Immature natural killer cell (primary cell): ENCODE data around the gene NPTN. TPM values are rescaled to one million over a fixed set of nuclear protein-coding genes. Genes with fewer than 3 reads are reported as not detected.
"Not testable (repeated sequence)": the region's sequence is repeated elsewhere in the genome, so short reads cannot be mapped to it uniquely, and the experiment has no call there.

Source experiments
- DNase-seq, 3 donors: peaks; one replicate each; pipeline ENCODE4 v3.0.0; 2022; ENCODE audit warnings: mixed read lengths in 1 of 3
- H3K27ac Mint-ChIP-seq, 6 donors: one replicate each; pipeline ENCODE4 v1.8.0; 2020; ENCODE audit warnings: mixed read lengths in 6 of 6, mild to moderate bottlenecking in 5 of 6, inconsistent platforms in 4 of 6, moderate library complexity in 3 of 6
- H3K27me3 Mint-ChIP-seq, 3 donors: one replicate each; pipeline ENCODE4 v1.8.0; 2020 to 2021; ENCODE audit warnings: low read depth in 3 of 3, mild to moderate bottlenecking in 3 of 3, mixed read lengths in 3 of 3, moderate library complexity in 3 of 3, inconsistent platforms in 1 of 3
- H3K36me3 Mint-ChIP-seq, 3 donors: one replicate each; pipeline ENCODE4 v1.8.0; 2020; ENCODE audit warnings: mixed read lengths in 3 of 3, inconsistent platforms in 2 of 3, mild to moderate bottlenecking in 2 of 3
- H3K4me1 Mint-ChIP-seq, 2 donors: one replicate each; pipeline ENCODE4 v1.8.0; 2020; ENCODE audit warnings: inconsistent platforms in 2 of 2, mild to moderate bottlenecking in 2 of 2, mixed read lengths in 2 of 2, moderate library complexity in 1 of 2
- H3K4me3 Mint-ChIP-seq, 5 donors: one replicate each; pipeline ENCODE4 v1.8.0; 2020; ENCODE audit warnings: mild to moderate bottlenecking in 5 of 5, mixed read lengths in 5 of 5, inconsistent platforms in 3 of 5, moderate library complexity in 3 of 5
- H3K9me3 Mint-ChIP-seq, 6 donors: one replicate each; pipeline ENCODE4 v1.8.0; 2020; ENCODE audit warnings: mild to moderate bottlenecking in 6 of 6, mixed read lengths in 6 of 6, inconsistent platforms in 4 of 6, moderate library complexity in 3 of 6
- polyA plus RNA-seq, 3 donors: library from polyadenylated mRNA; unstranded; fragments of 300-500 nt; fragmentation: Illumina TruSeq; gene quantifications; one replicate each; pipeline ENCODE4 v1.2.3, GENCODE V29; 2021

The NPTN gene
- polyA plus RNA-seq, 3 donors from 2014 or later = 30.3 to 58.7 (median 41.6) TPM

DNA sequence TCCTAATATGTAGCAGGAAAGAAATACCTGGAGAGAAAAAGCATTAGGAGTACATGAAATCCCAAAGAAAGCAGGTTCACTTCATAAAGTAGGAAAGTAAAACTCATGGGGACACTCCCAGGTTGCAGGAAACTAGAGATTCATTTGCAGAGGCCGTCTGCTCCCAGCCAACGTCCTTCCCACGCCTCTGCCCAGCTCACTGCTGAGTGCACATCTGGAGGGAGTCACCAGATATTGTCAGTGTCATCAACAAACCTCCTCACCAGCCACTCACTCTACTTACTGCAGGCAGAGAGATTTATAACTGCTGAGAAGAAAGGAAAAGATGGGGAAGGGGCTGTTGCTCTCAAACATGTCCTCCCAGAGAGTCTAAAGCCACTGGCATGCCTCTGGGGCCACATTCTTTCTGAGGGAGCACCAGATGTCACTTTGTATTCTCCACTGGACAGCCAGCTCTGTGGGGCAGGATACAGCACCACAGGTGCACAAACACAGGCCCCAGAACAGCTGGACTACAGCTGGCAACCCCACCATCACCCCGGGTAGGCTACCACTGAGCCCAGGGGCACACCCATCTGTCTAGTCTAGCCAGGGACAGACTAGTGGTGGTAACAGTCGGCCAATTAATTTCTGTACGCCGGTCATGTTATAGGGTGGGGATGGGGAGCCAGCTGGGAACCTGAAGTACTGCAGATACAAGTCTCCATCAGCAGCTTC, 64.5 kb downstream of the NPTN start:
- Mint-ChIP-seq H3K27me3 (peaks cover 0 to 2% (median 0%) of the 10 kb centered on the region in 3 donors), H3K4me1 (peaks cover 0 to 10% of the 10 kb centered on the region in 2 donors), H3K36me3 (peaks cover 20 to 45% (median 21%) of the 10 kb centered on the region in 3 donors), H3K9me3 (no peaks in the 10 kb centered on the region), H3K27ac (no peak overlapping the region), H3K4me3 (no peak overlapping the region)
- DNase-seq = no peak

DNA sequence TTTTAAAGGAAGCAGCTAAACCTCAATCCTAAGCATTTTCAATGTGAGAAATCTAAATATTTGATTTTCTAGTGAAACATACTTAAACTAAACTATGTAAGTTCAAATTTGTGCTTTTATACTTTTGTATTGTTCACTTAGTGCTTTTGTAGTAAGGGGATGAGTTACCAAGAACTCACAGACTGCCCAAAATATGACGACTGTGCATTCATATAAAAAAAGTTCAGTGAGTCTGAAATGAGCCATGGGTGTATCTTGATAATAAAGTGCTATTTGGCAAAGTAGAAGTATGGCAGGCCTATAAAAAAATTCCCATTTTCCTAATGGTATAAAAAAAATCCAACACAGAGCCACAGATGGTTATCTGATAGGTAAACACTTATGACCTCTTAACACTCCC, 66.2 kb downstream of the NPTN start:
- Mint-ChIP-seq H3K4me1 (peaks cover 0 to 10% of the 10 kb centered on the region in 2 donors), H3K27ac (peak overlapping the region in 1 of 6 donors; percentile 42), H3K4me3 (no peak overlapping the region), H3K27me3 (no peaks in the 10 kb centered on the region), H3K9me3 (no peaks in the 10 kb centered on the region), H3K36me3 (peaks cover 21 to 59% (median 27%) of the 10 kb centered on the region in 3 donors)
- DNase-seq = no peak

DNA sequence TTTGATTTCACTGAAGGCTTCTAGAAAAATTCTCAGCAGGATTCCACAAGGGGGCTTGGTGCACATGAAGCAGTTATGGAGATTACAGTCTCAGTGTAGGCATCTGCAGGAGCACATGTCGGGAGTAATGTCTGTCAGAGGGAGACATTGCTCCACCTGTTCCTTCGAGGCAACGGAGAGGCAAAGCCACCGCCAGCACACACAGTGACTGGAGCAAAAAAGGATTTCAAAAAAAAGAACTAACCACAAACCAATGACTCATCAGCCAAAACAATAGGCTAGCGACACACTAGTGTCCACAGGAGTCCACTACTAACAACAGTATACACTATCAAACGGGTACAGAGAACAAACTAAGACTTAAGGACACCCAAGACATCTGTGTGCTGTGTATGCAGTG, 68.9 kb downstream of the NPTN start:
- Mint-ChIP-seq H3K36me3 (peaks cover 19 to 46% (median 22%) of the 10 kb centered on the region in 3 donors), H3K9me3 (no peaks in the 10 kb centered on the region), H3K27me3 (no peaks in the 10 kb centered on the region), H3K27ac (peak overlapping the region in 1 of 6 donors; percentile 80), H3K4me1 (peaks cover 0 to 10% of the 10 kb centered on the region in 2 donors), H3K4me3 (no peak overlapping the region)
- DNase-seq = no peak

DNA sequence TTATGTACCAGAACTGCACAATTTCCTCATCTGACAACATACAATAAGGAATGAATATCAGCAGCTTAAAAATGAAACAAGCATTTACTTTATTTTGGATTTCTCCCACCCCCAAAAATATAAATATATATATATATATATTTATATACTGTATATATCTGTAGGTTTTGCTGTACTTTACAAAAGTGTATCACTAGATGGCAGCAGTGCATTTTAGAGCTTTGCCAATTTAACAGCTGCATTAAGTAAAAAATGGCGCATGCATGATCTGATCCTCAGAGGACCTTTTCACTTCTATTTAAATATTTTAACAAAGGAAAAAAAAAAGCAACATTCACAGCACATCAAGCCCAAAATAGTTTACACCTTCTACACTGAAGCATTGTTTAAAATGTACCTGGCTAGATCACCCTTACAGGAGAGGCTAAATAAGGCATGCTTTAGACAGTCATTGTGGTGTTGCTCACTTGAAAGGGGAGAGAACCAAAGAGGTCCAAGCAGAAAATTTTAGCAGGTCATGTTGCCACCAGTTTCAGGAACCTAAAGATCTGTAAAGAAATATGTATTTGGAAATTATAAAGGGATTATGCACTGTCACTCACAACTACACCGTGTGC, 72.6 kb downstream of the NPTN start:
- Mint-ChIP-seq H3K9me3 (no peaks in the 10 kb centered on the region), H3K4me1 (peaks cover 0 to 10% of the 10 kb centered on the region in 2 donors), H3K4me3 (no peak overlapping the region), H3K27ac (no peak overlapping the region), H3K36me3 (peaks cover 27 to 42% (median 30%) of the 10 kb centered on the region in 3 donors), H3K27me3 (no peaks in the 10 kb centered on the region)
- DNase-seq = peak; percentile 17 to 33 (median 30)

DNA sequence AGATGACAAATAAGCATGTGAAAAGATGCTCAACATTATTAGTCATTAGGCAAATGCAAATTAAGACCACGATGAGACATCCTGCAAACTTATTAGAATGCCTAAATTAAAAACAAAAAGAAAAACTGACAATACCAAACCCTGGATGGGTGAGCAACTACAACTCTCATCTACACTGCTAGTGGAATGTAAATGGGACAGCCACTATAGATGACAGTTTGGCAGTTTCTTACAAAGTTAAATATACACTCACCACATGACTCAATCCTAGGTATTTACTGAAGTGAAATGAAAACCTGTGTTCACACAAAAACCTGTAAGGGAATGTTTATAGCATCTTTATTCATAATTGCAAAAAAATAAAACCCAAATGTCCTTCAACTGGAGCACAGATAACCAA, 74.7 kb downstream of the NPTN start:
- Mint-ChIP-seq H3K27me3 (no peaks in the 10 kb centered on the region), H3K4me3 (no peak overlapping the region), H3K27ac (no peak overlapping the region), H3K9me3 (no peaks in the 10 kb centered on the region), H3K4me1 (no peaks in the 10 kb centered on the region), H3K36me3 (peaks cover 27 to 32% (median 28%) of the 10 kb centered on the region in 3 donors)
- DNase-seq = no peak

DNA sequence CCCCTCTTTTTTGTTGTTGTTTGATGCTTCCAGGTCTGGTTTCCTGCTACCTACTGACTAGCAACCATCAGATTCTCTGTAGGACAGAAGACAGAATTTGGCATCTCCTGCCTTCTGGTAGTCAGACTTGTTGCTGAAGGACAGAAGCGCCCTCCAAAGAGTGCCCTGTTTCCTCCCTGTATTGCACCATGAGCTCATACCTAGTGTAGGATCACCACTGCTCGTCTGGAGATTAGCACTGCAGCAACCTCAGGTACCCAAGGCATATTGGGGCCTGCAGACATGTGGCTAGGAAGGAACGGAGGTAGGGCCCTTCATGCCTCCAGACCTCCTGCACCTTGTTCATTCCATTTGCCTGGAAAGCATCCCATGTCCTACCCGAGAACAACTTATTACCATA, 78.1 kb downstream of the NPTN start:
- H3K4me3 Mint-ChIP-seq = no peak overlapping the region
- H3K27ac Mint-ChIP-seq = peak overlapping the region in 1 of 6 donors; percentile 32
- DNase-seq = no peak
- no peaks in the 10 kb centered on the region for H3K4me1 Mint-ChIP-seq
- no peaks in the 10 kb centered on the region for H3K9me3 Mint-ChIP-seq
- no peaks in the 10 kb centered on the region for H3K27me3 Mint-ChIP-seq
- H3K36me3 Mint-ChIP-seq = peaks cover 11 to 15% (median 14%) of the 10 kb centered on the region in 3 donors

DNA sequence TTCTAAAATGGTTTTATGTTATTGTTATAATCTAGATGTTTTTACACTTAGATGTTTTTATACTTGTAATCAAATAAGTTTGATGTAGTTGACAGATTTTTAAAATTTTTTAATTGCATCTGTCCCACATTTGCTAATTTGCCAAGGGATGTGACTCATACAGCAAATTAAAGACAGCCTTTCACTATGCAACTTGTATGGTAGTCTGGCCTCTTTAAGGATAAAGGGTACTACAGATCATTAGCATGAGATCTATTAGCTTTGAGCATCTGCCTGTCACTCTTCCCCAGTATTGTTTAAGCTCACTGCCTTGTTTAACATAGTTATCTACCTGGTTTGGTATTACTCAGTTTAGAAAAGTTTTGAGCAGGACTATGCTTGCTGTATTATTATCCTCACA, 83.0 kb downstream of the NPTN start:
- H3K9me3 Mint-ChIP-seq = no peaks in the 10 kb centered on the region
- no peaks in the 10 kb centered on the region for H3K4me1 Mint-ChIP-seq
- no peak overlapping the region for H3K27ac Mint-ChIP-seq
- peaks cover 0 to 4% (median 2%) of the 10 kb centered on the region in 3 donors for H3K27me3 Mint-ChIP-seq
- H3K4me3 Mint-ChIP-seq = no peak overlapping the region
- DNase-seq = no peak
- peaks cover 0 to 5% (median 0%) of the 10 kb centered on the region in 3 donors for H3K36me3 Mint-ChIP-seq

DNA sequence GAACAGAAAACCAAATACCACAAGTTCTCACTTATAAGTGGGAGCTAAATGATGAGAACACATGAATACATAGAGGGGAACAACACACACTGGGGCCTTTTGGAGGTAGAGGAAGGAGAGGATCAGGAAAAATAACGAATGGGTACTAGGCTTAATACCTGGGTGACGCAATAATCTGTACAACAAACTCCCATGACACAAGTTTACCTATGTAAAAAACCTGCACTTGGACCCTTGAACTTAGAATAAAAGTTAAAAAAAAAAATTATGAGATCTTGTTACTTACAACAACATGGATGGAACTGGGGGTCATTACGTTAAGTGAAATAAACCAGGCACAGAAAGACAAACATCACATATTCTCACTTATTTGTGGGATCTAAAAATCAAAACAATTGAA, 84.3 kb downstream of the NPTN start:
- H3K27ac Mint-ChIP-seq, H3K27me3 Mint-ChIP-seq, H3K4me1 Mint-ChIP-seq, DNase-seq, H3K36me3 Mint-ChIP-seq, H3K9me3 Mint-ChIP-seq, H3K4me3 Mint-ChIP-seq: not testable (repeated sequence)

DNA sequence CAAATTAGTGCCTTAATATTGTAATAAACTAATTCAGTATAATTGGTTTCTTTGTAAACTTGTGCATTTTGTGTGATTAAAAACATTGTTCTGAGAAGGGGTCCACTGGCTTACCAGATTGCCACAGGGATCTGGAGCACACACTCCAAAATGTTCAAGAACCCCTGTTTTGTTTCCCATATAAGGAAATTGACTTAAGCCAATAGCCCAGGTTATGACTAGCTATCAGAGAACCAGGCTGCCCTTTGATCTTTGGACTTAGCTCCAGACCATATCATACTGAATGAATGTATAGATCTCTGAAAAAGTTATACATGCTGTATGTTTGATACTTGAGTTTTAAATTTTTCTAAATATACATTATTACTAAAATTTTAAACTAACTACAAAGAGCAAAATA, 91.7 kb downstream of the NPTN start:
- Mint-ChIP-seq H3K9me3 (no peaks in the 10 kb centered on the region), H3K4me3 (no peak overlapping the region)

DNA sequence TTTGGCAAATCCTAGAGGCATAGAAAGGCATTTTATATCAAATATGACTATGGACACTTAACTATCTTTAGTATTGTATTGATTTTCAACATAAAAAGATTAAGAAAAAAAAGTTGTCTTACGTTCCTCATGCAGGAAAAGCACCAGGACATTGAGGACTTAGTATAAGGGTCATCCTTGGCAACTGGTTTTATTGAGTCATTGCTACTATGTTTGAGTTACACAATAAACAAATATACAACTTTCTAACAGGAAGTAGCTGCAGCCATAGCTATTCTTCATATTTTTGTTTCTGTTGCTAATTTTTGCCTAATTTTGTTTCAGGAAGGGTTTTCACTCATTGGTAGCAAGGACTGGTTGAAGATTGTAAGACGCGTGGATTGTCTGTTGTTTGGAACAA, 93.0 kb downstream of the NPTN start:
- no peak overlapping the region for H3K27ac Mint-ChIP-seq
- no peak overlapping the region for H3K4me3 Mint-ChIP-seq
- DNase-seq = no peak
- peaks cover 0 to 1% (median 0%) of the 10 kb centered on the region in 3 donors for H3K27me3 Mint-ChIP-seq
- no peaks in the 10 kb centered on the region for H3K4me1 Mint-ChIP-seq
- H3K36me3 Mint-ChIP-seq = no peaks in the 10 kb centered on the region
- no peaks in the 10 kb centered on the region for H3K9me3 Mint-ChIP-seq

More for the DNA sequence above, 91.7 kb downstream of the NPTN start:
- H3K4me1 Mint-ChIP-seq = no peaks in the 10 kb centered on the region
- H3K27me3 Mint-ChIP-seq = peaks cover 0 to 1% (median 0%) of the 10 kb centered on the region in 3 donors
- H3K27ac Mint-ChIP-seq = no peak overlapping the region
- H3K36me3 Mint-ChIP-seq = peaks cover 0 to 5% (median 0%) of the 10 kb centered on the region in 3 donors
- DNase-seq = no peak

DNA sequence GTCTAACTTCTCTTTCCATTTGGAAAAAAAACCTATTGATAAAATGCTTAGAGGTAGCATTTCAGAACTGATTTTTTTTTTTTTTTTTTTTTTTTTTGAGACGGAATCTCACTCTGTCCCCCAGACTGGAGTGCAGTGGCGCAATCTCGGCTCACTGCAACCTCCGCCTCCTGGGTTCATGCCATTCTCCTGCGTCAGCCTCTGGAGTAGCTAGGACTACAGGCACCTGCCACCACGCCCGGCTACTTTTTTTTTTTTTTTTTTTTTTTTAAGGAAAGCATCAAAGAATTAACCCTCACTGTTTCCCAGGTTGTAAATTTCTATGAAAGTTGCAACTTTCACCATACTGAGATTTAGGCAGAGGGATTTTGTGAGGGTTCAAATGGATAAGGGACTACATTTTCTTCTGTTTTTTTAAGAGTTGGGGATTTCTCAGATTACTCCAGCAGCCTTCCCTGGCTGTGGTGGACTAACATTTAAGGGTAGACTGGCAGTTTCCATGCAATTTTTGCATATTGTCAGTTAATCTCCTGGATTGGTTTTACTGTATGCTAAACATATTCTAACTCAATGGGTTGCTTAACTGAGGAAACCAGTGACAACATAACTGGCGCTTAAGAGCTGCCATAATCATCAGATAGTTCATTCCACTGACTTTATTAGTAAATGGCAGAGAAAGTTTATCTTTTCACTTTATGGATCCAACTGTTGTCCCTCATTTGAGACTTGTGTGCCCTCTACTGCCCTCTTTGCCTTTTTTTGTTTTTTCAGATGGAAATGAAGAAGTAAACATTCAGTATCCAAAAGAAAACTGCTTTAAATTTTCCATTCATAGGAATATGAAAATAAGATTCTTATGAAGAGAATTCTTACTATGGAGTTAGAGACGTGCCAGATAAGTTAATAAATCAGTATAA, 93.7 kb downstream of the NPTN start:
- no peaks in the 10 kb centered on the region for H3K9me3 Mint-ChIP-seq
- no peak overlapping the region for H3K4me3 Mint-ChIP-seq
- H3K27ac Mint-ChIP-seq = no peak overlapping the region
- H3K27me3 Mint-ChIP-seq = peaks cover 0 to 1% (median 0%) of the 10 kb centered on the region in 3 donors
- H3K36me3 Mint-ChIP-seq = no peaks in the 10 kb centered on the region
- no peak for DNase-seq
- no peaks in the 10 kb centered on the region for H3K4me1 Mint-ChIP-seq

DNA sequence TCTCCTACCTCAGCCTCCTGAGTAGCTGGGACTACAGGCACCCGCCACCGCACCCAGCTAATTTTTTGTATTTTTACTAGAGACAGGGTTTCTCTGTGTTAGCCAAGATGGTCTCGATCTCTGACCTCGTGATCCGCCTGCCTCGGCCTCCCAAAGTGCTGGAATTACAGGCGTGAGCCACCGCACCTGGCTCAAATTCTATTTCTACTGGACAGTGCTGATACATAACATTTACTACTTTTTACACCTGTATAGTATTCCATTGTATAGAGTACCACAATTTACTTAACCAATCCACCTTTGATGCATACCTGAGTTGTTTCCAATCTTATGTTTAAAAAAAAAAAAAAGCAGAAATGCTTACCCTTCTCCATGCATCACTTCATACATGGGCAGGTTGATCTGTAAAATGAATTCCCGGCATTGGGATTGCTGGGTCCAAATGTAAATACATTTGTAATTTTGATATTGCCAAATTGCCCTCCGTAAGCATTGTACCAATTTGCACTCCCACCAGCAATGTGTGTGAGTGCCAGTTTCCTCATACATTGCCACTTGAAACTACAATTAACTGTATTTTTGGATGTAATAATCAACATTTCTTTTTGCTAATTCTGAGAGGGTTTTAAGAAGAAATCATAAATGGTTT, 94.5 kb downstream of the NPTN start:
- Mint-ChIP-seq H3K27ac (no peak overlapping the region), H3K27me3 (peaks cover 0 to 1% (median 0%) of the 10 kb centered on the region in 3 donors), H3K9me3 (no peaks in the 10 kb centered on the region), H3K36me3 (no peaks in the 10 kb centered on the region), H3K4me1 (no peaks in the 10 kb centered on the region), H3K4me3 (no peak overlapping the region)
- no peak for DNase-seq

DNA sequence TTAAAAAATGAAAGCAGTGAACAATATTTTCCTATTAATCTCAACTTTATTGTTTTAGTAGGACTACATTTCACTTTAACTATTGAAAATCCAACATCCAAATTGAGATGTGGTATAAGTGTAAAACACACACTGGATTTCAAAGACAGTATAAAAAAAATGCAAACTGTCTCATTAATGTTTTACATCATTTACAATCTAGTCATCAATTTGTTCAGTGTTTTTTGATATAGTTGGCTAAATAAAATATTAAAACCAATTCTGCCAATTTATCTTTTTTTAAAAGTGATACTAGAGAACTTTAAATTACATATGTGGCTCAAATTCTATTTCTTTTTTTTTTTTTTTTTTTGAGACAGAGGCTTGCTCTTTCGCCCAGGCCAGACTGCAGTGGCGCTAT, 95.1 kb downstream of the NPTN start:
- H3K27ac Mint-ChIP-seq = no peak overlapping the region
- H3K36me3 Mint-ChIP-seq = no peaks in the 10 kb centered on the region
- H3K4me3 Mint-ChIP-seq = no peak overlapping the region

More for the DNA sequence above, 95.1 kb downstream of the NPTN start:
- Mint-ChIP-seq H3K27me3 (peaks cover 0 to 1% (median 0%) of the 10 kb centered on the region in 3 donors), H3K4me1 (no peaks in the 10 kb centered on the region), H3K9me3 (no peaks in the 10 kb centered on the region)
- no peak for DNase-seq
